GM19023 (cell line): ENCODE results near the gene ABCA4.

Experiments
- ATAC-seq: cut with Tn5 transposase; IDR thresholded peaks from one replicate; pipeline ENCODE4 v1.9.1; 2021; ENCODE audit warnings: mild to moderate bottlenecking, moderate library complexity; ENCODE audit not compliant: unreplicated experiment

Gene ABCA4

GRCh38 chr1:94084547-94084946, 36.4 kb downstream of the ABCA4 start:
- no peak for ATAC-seq

- ATAC-seq: no peak
Measured at GRCh38 chr1:94084085-94084484, 36.9 kb downstream of the ABCA4 start.

- ATAC-seq: no peak
Measured at GRCh38 chr1:94083681-94084080, 37.3 kb downstream of the ABCA4 start.

- no peak for ATAC-seq
Measured at GRCh38 chr1:94081566-94082344, 39.2 kb downstream of the ABCA4 start.

- no peak for ATAC-seq
Measured at GRCh38 chr1:94079989-94080388, 41.0 kb downstream of the ABCA4 start.

- ATAC-seq: no peak
Measured at GRCh38 chr1:94079080-94079940, 41.6 kb downstream of the ABCA4 start.

GRCh38 chr1:94072840-94073522, 48.0 kb downstream of the ABCA4 start:
- no peak for ATAC-seq

- ATAC-seq: no peak
Measured at GRCh38 chr1:94071976-94072375, 49.0 kb downstream of the ABCA4 start.

GRCh38 chr1:94071391-94071790, 49.6 kb downstream of the ABCA4 start:
- ATAC-seq: no peak

- ATAC-seq: no peak
Measured at GRCh38 chr1:94070865-94071264, 50.1 kb downstream of the ABCA4 start.

GRCh38 chr1:94069919-94070285, 51.0 kb downstream of the ABCA4 start:
- no peak for ATAC-seq

- ATAC-seq: no peak
Measured at GRCh38 chr1:94068999-94069918, 51.7 kb downstream of the ABCA4 start.

- no peak for ATAC-seq
Measured at GRCh38 chr1:94068096-94068998, 52.6 kb downstream of the ABCA4 start.

GRCh38 chr1:94067196-94067595, 53.8 kb downstream of the ABCA4 start:
- ATAC-seq: no peak

GRCh38 chr1:94063379-94063778, 57.6 kb downstream of the ABCA4 start:
- ATAC-seq: no peak

GRCh38 chr1:94061513-94062443, 59.2 kb downstream of the ABCA4 start:
- ATAC-seq: peak; percentile 80

GRCh38 chr1:94060720-94061119, 60.2 kb downstream of the ABCA4 start:
- ATAC-seq: no peak

GRCh38 chr1:94058766-94059165, 62.2 kb downstream of the ABCA4 start:
- ATAC-seq: no peak
